Skeletal muscle tissue (tissue), 4 donors: Measurements from ENCODE around the gene ACAP3. TPM values are rescaled to one million over a fixed set of nuclear protein-coding genes. Genes with fewer than 3 reads are reported as not detected.
"Not testable (repeated sequence)": the region's sequence is repeated elsewhere in the genome, so short reads cannot be mapped to it uniquely, and the experiment has no call there.

Source experiments
- H3K27ac ChIP-seq: one replicate; pipeline ENCODE4 v1.7.0; 2013; ENCODE audit warnings: mild to moderate bottlenecking, low read depth, low read length, inconsistent platforms
- H3K27me3 ChIP-seq, 3 donors: one replicate each; pipeline ENCODE4 v1.7.0; 2013; ENCODE audit warnings: low read length in 3 of 3; ENCODE audit not compliant: control insufficient read depth in 3 of 3, insufficient read depth in 3 of 3
- H3K36me3 ChIP-seq, 3 donors: one replicate each; pipeline ENCODE4 v1.7.0; 2013; ENCODE audit warnings: low read length in 3 of 3; ENCODE audit not compliant: control insufficient read depth in 3 of 3, insufficient read depth in 3 of 3
- H3K4me1 ChIP-seq, 3 donors: one replicate each; pipeline ENCODE4 v1.7.0; 2013; ENCODE audit warnings: low read length in 3 of 3, mild to moderate bottlenecking in 3 of 3; ENCODE audit not compliant: control insufficient read depth in 3 of 3, insufficient read depth in 3 of 3
- H3K4me3 ChIP-seq, 3 donors: one replicate each; pipeline ENCODE4 v1.7.0; 2013; ENCODE audit warnings: low read length in 3 of 3
- H3K9ac ChIP-seq, 3 donors: one replicate each; pipeline ENCODE4 v1.7.0; 2013; ENCODE audit warnings: low read length in 3 of 3, mild to moderate bottlenecking in 3 of 3, moderate library complexity in 2 of 3, low read depth in 1 of 3
- H3K9me3 ChIP-seq, 3 donors: one replicate each; pipeline ENCODE4 v1.7.0; 2013; ENCODE audit warnings: low read length in 3 of 3; ENCODE audit not compliant: control insufficient read depth in 3 of 3
- total RNA-seq: library from RNA; depleted of rRNA; stranded (reverse); fragments of >200 nt; gene quantifications from one replicate; pipeline ENCODE4 v1.2.3, GENCODE V29; 2014
- donor health status: Osteomylitis.

Gene ACAP3
- total RNA-seq, 1 donor from 2014 or later: 23.5 TPM

GRCh38 chr1:1316199-1316598 lies 8.5 kb upstream of the ACAP3 start:
- H3K4me3 ChIP-seq, H3K27me3 ChIP-seq, H3K27ac ChIP-seq, H3K9me3 ChIP-seq, H3K9ac ChIP-seq: not testable (repeated sequence)
- Histone ChIP-seq H3K4me1 (peaks cover 30 to 52% (median 44%) of the 10 kb centered on the region in 3 donors), H3K36me3 (peaks cover 45 to 57% (median 46%) of the 10 kb centered on the region in 3 donors)

GRCh38 chr1:1315435-1315954 lies 7.8 kb upstream of the ACAP3 start:
- Histone ChIP-seq H3K9ac (no peak overlapping the region), H3K27me3 (no peaks in the 10 kb centered on the region), H3K36me3 (peaks cover 49 to 60% (median 50%) of the 10 kb centered on the region in 3 donors), H3K27ac (no peak overlapping the region), H3K4me3 (no peak overlapping the region), H3K9me3 (no peaks in the 10 kb centered on the region), H3K4me1 (peaks cover 23 to 45% (median 38%) of the 10 kb centered on the region in 3 donors)

GRCh38 chr1:1314678-1315335 lies 7.1 kb upstream of the ACAP3 start:
- Histone ChIP-seq H3K9me3 (no peaks in the 10 kb centered on the region), H3K27me3 (no peaks in the 10 kb centered on the region), H3K27ac (no peak overlapping the region), H3K9ac (peak overlapping the region in 1 of 3 donors; percentile 16), H3K4me1 (peaks cover 22 to 40% (median 34%) of the 10 kb centered on the region in 3 donors), H3K4me3 (no peak overlapping the region), H3K36me3 (peaks cover 49 to 58% (median 51%) of the 10 kb centered on the region in 3 donors)

GRCh38 chr1:1314237-1314586 lies 6.5 kb upstream of the ACAP3 start:
- no peak overlapping the region for H3K9ac ChIP-seq
- H3K4me1 ChIP-seq: peaks cover 28 to 40% (median 33%) of the 10 kb centered on the region in 3 donors
- H3K27ac ChIP-seq: no peak overlapping the region
- no peak overlapping the region for H3K4me3 ChIP-seq
- H3K36me3 ChIP-seq: peaks cover 48 to 53% (median 50%) of the 10 kb centered on the region in 3 donors
- H3K9me3 ChIP-seq: no peaks in the 10 kb centered on the region
- no peaks in the 10 kb centered on the region for H3K27me3 ChIP-seq

GRCh38 chr1:1313500-1314236 lies 5.9 kb upstream of the ACAP3 start:
- Histone ChIP-seq H3K4me3 (no peak overlapping the region), H3K27ac (no peak overlapping the region), H3K36me3 (peaks cover 43 to 47% (median 45%) of the 10 kb centered on the region in 3 donors), H3K27me3 (no peaks in the 10 kb centered on the region), H3K9me3 (no peaks in the 10 kb centered on the region), H3K4me1 (peaks cover 30 to 38% (median 34%) of the 10 kb centered on the region in 3 donors), H3K9ac (peak overlapping the region in 1 of 3 donors; percentile 66)

- H3K27me3 ChIP-seq: no peaks in the 10 kb centered on the region
- H3K9me3 ChIP-seq: no peaks in the 10 kb centered on the region
- H3K36me3 ChIP-seq: peaks cover 43 to 47% (median 44%) of the 10 kb centered on the region in 3 donors
- no peak overlapping the region for H3K4me3 ChIP-seq
- H3K9ac ChIP-seq: peak overlapping the region in 1 of 3 donors; percentile 66
- H3K4me1 ChIP-seq: peaks cover 22 to 28% (median 27%) of the 10 kb centered on the region in 3 donors
- no peak overlapping the region for H3K27ac ChIP-seq
Observed at GRCh38 chr1:1312450-1313314, 5.0 kb upstream of the ACAP3 start.

- no peak overlapping the region for H3K4me3 ChIP-seq
- H3K27ac ChIP-seq: no peak overlapping the region
- peaks cover 39 to 45% (median 42%) of the 10 kb centered on the region in 3 donors for H3K36me3 ChIP-seq
- H3K9me3 ChIP-seq: no peaks in the 10 kb centered on the region
- H3K9ac ChIP-seq: no peak overlapping the region
- no peaks in the 10 kb centered on the region for H3K27me3 ChIP-seq
- H3K4me1 ChIP-seq: peaks cover 27 to 34% (median 32%) of the 10 kb centered on the region in 3 donors
Observed at GRCh38 chr1:1311107-1312104, 3.7 kb upstream of the ACAP3 start.

- Histone ChIP-seq H3K4me3 (no peak overlapping the region), H3K36me3 (peaks cover 39 to 45% (median 42%) of the 10 kb centered on the region in 3 donors), H3K27ac (no peak overlapping the region)
Observed at GRCh38 chr1:1310476-1311053, 2.8 kb upstream of the ACAP3 start.

More at GRCh38 chr1:1310476-1311053, 2.8 kb upstream of the ACAP3 start:
- Histone ChIP-seq H3K9ac (peak overlapping the region in 1 of 3 donors; percentile 16), H3K9me3 (no peaks in the 10 kb centered on the region), H3K27me3 (no peaks in the 10 kb centered on the region), H3K4me1 (peaks cover 35 to 42% (median 41%) of the 10 kb centered on the region in 3 donors)
